Measurements from ENCODE around the gene CYP4F11.
"Not testable (repeated sequence)": the region's sequence is repeated elsewhere in the genome, so short reads cannot be mapped to it uniquely, and the experiment has no call there.

Gene CYP4F11

DNA sequence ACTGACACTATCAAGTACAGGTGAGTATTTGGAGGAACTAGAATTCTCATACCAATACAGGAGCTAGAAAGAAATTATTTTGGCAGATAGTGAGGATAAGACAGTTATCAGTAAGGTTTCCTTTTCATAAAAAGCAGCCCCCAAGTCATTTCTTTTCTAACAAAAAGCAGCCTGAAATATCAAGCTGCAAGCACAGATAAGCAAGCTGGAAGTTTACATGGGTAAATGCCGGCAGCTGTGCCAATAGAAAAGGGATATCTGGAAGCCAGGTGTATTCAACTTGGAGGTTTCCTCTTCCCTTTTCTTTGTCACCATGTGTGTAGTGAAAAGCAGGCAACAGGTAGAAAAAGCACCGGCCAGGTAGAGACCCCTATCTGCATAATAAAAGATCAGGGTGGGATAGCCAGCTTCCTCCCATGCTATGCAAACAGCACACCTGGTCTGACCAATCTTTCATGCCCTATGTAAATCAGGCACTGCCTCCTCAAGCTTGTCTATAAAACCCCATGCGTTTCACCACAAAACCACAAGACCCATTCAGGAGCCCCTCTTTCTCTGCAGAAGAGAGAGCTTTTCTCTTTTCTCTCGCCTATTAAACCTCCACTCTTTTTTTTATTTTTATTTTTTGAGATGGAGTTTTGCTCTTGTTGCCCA is 59.4 kb downstream of the CYP4F11 start:
- no peak for DNase-seq

DNA sequence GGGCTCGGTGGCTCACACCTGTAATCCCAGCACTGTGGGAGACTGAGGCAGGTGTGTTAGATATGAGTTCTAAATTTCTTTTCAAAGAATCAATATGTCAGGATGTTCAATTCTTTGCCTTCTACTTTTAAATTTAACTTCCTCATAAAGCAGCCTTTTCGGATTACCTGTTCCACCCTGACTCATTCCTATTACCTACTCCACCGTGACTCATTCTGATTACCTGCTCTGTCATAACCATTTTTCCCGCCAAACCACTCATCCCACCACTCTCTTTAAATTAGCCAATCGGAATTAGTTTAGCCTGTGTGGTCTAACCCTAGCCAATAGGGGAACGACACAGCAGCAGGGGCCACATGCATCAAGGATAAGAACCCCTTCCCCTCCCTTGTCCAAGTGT is 60.6 kb downstream of the CYP4F11 start:
- DNase-seq = not testable (repeated sequence)

DNA sequence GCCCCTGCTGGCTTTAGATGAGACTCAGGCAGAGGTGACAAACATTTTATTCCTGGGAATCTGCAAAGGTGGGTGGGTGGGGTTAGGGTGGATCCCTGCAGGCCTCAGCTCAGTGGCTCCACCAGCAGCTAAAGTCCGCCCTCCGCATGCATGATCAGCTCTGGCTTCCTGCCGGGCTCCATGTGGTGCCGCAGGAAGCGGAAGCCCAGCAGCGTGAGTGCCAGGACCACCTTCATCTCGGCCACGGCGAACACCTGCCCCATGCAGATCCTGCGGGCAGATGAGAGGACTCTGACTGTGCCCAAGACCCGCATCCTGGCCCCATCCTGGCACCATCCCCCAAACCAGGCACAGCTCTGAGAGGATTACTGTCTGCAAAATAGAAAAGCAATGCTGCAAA is 62.8 kb downstream of the CYP4F11 start:
- no peak for DNase-seq

DNA sequence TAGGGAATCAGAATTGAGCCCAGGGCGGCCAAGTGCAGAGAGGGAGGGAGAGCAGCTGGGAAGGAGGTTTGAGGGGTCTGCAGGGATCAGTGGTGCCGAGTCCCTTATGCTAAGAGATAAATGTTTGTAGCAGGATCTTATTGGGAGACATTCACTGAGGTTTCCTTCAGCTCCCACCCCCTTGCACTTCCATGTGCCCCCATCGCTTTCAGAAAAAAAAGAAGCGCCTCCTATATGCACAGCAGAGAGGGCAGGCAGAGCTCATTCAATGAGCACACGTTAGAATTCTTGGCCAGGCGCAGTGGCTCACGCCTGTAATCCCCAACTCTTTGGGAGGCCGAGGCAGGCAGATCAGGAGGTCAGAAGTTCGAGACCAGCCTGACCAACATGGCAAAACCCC is 64.5 kb downstream of the CYP4F11 start:
- DNase-seq = no peak

DNA sequence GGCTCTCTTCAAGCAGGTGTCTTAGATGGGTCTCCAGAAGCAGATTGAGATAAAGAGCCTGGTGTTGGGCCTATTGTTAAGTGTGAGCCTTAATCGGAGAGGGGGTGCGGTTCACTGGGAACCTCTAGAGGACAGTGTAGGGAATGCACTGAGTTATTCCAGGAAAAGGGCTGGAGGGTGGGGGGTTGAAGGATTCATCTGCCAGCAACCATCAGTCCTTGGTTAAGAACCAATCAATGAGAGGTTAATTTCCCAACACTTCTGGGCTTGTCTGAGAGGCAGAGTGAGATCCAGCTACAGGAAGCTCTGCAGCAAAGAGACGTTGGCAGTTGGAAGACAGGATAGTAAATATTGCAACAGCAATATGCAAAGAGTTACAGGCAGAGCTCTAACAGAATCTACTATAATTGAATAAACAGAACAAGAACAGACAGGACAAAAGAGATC is 65.2 kb downstream of the CYP4F11 start:
- no peak for DNase-seq

DNA sequence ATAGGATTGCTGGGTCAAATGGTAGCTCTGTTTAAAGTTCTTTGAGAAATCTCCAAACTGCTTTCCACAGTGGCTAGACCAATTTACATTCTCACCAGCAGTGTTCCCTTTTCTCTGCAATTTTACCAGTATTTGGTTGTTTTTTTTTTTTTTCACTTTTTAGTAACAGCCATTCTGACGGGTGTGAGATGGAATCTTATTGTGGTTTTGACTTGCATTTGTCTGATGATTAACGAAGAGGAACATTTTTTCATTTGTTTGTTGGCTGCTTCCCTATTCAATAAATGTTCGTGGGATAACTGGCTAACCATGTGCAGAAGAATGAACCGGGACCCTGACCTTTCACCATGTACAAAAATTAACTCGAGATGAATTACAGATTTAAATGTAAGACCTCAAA is 67.7 kb downstream of the CYP4F11 start:
- no peak for DNase-seq

DNA sequence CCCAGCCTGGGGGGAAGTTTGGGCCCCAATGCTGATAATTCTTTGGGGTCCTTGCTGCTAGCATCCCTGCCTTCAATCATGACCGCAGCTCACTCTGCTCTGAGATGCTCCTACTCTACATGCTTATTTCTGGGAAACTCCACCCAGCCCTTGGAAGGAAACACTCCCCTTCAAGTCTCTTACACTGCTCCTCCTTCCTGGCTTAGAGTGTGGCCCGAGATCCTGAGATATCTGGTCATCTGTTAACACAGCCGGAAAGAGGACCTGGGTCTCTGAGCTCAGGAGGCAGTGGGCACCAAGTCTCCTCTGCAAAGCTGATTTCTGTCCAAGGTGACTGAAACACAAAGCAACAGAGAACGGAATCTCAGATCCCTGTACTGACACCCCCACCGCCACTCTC is 69.5 kb downstream of the CYP4F11 start:
- no peak for DNase-seq

DNA sequence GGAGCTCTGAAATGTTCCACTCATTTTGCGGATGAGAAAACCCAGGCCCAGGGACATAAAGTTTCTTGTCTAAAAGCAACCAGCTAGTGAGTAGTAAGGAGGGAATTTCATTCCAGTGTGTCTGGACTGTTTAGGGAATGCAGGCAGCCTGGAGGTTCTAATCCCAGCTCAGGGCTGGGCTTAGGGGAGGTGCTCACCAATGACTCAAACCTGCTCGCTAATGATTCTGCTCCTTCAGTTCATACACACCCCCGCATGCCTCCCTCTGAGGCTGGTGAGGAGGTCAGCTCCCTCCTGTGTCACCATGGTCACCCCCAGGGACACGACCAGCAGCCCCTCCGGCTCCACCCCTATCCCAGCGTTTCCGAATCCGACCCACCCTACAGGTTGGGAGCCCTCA is 71.1 kb downstream of the CYP4F11 start:
- DNase-seq = no peak

DNA sequence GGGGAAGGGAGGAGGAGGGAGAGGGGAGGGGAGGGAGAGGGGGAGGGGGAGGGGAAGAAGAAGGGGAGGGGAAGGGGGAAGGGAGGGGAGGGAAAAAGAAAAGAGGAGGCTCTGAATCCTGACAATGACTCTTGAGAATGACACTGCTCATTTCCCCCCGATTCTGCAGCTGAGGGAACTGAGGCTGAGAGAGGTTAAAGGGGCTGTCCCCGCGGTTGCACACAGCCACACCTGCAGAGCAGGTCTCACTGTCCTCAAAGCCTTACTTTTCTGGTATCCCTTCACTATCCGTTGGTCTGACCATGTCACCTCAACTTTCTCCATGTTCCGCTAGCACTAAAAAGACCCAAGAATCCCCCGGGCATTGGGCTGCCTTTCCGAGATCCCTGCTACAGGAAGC is 71.9 kb downstream of the CYP4F11 start:
- no peak for DNase-seq
